ENCODE results near the gene GPR78. TPM values are rescaled to one million over a fixed set of nuclear protein-coding genes. Genes with fewer than 3 reads are reported as not detected.
"Not testable (repeated sequence)": the region's sequence is repeated elsewhere in the genome, so short reads cannot be mapped to it uniquely, and the experiment has no call there.

GPR78 gene
- total RNA-seq, 1 donor = 2.2 TPM

- not testable (repeated sequence) for DNase-seq (ENCODE audit: low read depth); H3K4me3 ChIP-seq (ENCODE audit: low read depth, low read length)
Observed at GRCh38 chr4:8634773-8635172, 54.6 kb downstream of the GPR78 start.

GRCh38 chr4:8635897-8636554, 55.8 kb downstream of the GPR78 start:
- not testable (repeated sequence) for DNase-seq (ENCODE audit: low read depth); H3K4me3 ChIP-seq (ENCODE audit: low read depth, low read length)

Other genes starting within 250 kb of the GPR78 start
- gene ACOX3, start 139.7 kb upstream of the GPR78 start, total RNA-seq = 26.8 and 32.5 TPM in 2 replicates
- 17.4 and 19.4 TPM in 2 replicates for gene TRMT44, start 139.6 kb upstream of the GPR78 start, total RNA-seq
- gene CPZ, start 12.4 kb downstream of the GPR78 start, total RNA-seq = 15.5 and 19.0 TPM in 2 replicates

Measured in fibroblast of villous mesenchyme (primary cell).